HG03095 (cell line): ENCODE data around the gene TRPM7.
A peak's percentile ranks its signal among the peaks of the same experiment; 100 is the strongest.
"Not testable (repeated sequence)": the region's sequence is repeated elsewhere in the genome, so short reads cannot be mapped to it uniquely, and the experiment has no call there.

Experiments used
- ATAC-seq: cut with Tn5 transposase; IDR thresholded peaks from one replicate; pipeline ENCODE4 v1.9.1; 2021; ENCODE audit warnings: moderate library complexity; ENCODE audit not compliant: unreplicated experiment

Gene TRPM7

GRCh38 chr15:50686469-50687301 lies at the start of gene TRPM7:
Gene TRPM7 (minus strand): TSS chr15:50686797. CDS start chr15:50686533, 264 bp downstream.
- peak; percentile 64 for ATAC-seq

- ATAC-seq, result no peak
These were observed 48.6 kb upstream of the TRPM7 start for GRCh38 chr15:50735156-50735555.

DNA sequence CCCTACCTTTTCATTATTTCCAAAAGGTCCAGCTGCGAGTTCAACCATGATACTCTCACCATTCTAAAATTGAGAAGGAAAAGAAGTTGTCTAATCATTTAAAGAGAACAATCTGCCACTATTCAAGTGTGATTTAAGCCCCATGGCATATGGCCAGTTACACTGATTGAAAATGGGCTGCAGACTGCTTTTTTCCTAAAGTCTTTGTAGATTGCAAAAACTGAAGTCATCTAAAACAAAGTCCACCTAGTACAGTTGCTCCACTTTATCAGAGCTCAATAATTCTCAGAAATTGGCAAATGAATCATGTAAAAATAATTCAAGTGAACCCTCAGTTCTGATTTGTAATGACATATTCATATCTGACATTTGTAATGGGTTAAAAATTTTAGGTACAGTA lies 39.7 kb upstream of the TRPM7 start:
- no peak for ATAC-seq

DNA sequence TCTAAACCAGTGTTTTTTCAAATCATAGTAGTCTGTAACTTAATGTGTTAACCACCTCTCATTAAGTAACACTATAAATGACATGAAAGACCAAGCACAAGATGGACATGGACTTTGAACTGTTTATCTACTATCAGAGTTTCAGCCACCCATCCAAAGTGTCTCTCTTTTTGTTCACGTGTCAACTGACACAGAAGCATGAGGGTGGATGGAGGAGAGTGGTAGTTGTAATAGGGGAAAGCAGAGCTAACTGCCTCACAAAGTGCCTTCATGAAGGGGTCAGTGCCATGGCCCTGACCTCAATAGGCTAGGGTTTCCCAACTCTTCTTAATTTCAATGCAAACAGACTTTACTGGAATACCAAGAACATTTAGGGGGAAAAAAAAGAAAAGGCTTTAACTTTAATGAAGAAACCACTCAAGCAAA lies 32.1 kb upstream of the TRPM7 start:
- no peak for ATAC-seq

- no peak for ATAC-seq
These were observed 25.4 kb upstream of the TRPM7 start for GRCh38 chr15:50712018-50712417.

- no peak for ATAC-seq
These were observed 24.0 kb upstream of the TRPM7 start for GRCh38 chr15:50710585-50710984.

- ATAC-seq, result no peak
These were observed 21.4 kb upstream of the TRPM7 start for GRCh38 chr15:50707878-50708427.

DNA sequence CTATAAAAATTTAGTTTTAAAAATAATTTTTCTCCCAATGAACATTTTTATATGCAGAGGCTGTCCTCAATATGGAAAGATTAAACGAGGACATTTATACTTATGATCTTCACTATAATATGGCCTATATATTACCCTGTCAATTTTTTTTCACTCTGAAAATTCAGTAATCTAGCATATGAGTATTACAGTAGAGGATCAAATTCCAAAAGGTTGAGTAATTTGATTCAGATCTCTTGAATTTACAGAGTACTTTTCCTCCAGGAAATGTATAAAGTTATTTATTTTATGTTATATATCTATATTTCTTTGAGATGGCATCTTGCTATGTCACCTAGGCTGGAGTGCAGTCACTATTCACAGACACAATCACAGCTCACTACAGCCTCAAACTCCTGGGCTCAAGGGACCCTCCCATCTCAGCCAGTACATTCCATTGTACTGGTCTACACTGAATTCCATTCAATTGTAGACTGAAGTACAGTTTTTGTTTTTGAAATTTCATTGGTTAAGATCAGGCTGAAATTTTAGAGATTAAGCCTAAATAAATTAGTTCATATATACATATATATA lies 16.3 kb upstream of the TRPM7 start:
- no peak for ATAC-seq

DNA sequence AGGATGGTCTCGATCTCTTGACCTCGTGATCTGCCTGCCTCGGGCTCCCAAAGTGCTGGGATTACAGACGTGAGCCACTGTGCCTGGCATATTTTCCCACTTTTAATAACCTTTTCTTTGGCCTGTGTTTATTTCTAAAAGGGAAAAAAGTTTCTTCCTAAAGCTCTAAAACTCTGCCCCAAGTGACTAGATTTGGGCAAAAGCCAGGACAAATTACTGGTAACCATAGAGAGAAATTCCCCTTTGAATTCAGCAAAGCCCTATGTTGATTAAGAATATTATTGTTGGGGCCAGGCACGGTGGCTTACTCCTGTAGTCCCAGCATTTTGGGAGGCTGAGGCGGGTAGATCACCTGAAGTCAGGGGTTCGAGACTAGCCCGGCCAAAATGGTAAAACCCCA lies 11.5 kb upstream of the TRPM7 start:
- ATAC-seq, result no peak

DNA sequence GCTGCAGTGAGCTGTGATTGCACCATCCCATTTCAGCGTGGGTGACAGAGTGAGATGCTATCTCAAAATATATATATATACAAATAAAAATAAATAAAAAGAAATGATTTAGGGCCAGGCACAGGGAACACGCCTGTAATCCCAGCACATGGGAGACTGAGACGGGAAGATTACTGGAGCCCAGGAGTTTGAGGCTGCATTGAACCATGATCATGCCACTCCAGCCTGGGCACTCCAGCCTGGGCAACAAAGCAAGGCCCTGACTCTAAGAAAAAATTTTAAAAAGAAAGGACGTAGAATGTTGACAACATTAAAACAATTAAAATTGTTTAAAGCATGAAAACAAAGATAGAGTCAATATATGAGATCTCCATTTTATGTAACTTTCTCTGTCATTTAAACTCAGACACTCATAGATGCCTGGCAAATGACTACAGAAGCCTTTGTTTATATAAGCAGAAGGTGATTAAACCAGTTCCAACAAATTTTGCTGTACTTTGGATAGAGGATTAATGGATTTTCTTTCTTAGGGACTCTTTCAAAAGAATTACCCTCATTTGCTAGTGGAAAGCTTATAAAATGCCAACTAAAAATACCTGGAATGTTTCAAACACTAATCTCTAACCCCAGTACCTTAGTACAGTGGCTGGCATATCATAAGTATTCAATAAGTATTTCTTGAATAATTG lies 10.7 kb upstream of the TRPM7 start:
- no peak for ATAC-seq

GRCh38 chr15:50694634-50695165 lies 8.1 kb upstream of the TRPM7 start:
- ATAC-seq, result not testable (repeated sequence)

GRCh38 chr15:50687302-50687902 lies 805 bp upstream of the TRPM7 start:
- ATAC-seq, result no peak

DNA sequence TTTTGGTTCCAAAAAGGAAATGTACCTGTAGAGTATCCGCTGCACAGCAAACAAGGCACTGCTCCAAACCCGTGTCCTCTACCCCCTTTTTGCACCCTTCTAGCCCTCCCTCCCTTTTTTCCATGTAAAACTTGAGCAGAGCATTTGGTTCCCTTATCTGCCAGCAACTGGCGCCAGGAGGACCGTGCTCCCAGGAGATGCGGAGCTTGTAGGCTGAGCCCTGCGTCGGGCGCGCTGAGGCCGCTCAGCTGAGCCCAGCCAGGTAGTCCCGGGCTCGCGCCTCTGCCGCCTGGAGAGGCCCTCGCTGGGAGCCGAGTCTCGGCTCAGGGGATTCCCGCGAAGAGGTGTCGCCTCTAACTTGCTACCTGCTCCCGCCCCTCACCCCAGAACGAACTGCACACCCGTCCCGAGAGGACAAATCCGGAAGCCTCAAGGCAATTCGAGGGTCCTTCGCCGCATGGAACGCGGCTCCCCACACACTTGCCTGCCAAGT lies 575 bp downstream of the TRPM7 start:
- peak; percentile 49 for ATAC-seq

DNA sequence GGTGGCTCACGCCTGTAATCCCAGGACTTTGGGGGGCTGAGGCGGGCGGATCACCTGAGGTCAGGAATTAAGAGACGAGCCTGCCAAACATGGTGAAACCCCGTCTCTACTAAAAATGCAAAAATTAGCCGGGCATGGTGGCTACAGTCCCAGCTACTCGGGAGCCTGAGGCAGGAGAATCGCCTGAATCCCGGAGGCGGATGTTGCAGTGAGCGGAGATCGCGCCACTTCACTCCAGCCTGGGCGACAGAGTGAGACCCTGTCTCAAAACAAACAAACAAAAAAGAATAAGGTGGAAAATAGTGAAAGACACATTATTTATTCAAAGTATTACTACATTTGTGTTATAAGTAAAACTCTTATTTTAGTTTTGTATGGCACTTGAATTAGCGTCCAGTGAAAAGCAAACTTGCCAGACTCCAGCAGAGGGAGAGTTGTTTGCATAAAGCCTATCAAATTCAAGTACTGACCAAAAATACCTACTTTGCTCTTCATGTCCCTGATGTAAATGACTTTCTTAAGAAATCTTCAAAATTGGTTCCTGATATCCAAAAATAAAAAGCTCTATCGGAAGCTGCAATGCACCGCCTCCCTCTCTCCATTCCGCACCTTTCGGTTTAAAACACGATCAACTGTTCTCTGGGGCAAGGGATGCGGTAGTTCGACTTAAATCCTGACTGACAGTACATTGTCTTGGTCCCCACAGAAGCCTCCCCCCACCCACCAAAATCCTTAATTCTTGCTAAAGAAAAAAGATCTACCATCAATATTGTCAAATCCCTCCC lies 1.2 kb downstream of the TRPM7 start:
- no peak for ATAC-seq

GRCh38 chr15:50681467-50681866 lies 5.1 kb downstream of the TRPM7 start:
- no peak for ATAC-seq

- ATAC-seq, result no peak
These were observed 9.7 kb downstream of the TRPM7 start for GRCh38 chr15:50676799-50677483.

- no peak for ATAC-seq
These were observed 11.0 kb downstream of the TRPM7 start for GRCh38 chr15:50675535-50676144.

DNA sequence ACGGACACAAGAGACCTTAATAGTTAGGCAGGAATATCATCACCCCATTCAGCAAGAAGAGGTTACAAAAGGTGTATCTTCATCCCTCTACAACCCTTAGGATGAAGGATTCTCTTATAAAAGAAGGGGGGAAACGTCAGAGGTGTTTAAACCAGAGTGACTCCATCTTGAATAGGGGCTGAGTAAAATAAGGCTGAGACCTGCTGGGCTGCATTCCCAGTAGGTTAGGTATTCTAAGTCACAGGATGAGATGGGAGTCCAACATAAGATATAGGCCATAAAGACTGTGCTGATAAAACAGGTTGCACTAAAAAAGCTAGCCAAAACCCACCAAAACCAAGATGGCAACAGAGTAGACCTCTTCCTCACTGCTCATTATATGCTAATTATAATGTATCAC lies 16.5 kb downstream of the TRPM7 start:
- no peak for ATAC-seq

DNA sequence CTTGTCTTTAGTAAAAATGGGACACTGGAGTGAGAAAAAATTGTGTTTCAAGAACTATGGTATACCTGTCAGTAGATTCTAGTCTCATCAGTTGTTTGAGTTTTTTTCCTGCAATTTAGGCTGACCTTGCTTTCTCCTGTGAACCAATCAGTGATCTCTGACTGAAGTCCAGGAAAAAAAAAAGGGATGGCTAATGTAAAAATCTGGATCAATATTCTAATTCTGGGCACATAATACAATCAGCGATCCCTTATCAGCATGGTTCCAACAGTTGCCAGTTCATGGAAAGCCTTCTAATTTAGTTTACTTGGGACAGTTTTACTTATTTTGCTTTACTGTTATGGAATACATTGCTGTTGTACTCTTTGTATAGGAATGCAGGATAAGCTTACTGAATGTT lies 17.0 kb downstream of the TRPM7 start:
- ATAC-seq, result no peak
